HL-60 (cell line): ENCODE data around the gene KCNJ4.

ENCODE experiments used
- CTCF ChIP-seq: IDR thresholded peaks from one replicate; pipeline ENCODE4 v1.5.1; 2011; ENCODE audit warnings: low read length, control low read depth, inconsistent platforms; ENCODE audit not compliant: insufficient read depth
- GABPA ChIP-seq: IDR thresholded peaks from 2 replicates; pipeline ENCODE4 v1.6.1; 2012; ENCODE audit warnings: low read depth
- POLR2AphosphoS5 ChIP-seq: IDR thresholded peaks from 2 replicates; pipeline ENCODE4 v1.6.1; 2012; ENCODE audit warnings: low read depth
- REST ChIP-seq: IDR thresholded peaks from 2 replicates; pipeline ENCODE4 v1.6.1; 2012; ENCODE audit warnings: low read depth; ENCODE audit not compliant: insufficient replicate concordance
- SPI1 ChIP-seq: IDR thresholded peaks from 2 replicates; pipeline ENCODE4 v1.6.1; 2012; ENCODE audit warnings: low read depth, mild to moderate bottlenecking, borderline replicate concordance

- TF ChIP-seq CTCF (no peak), REST (no peak), GABPA (no peak), POLR2AphosphoS5 (no peak), SPI1 (no peak)
Observed at GRCh38 chr22:38402204-38402603, 52.8 kb downstream of the KCNJ4 start.
